ENCODE measurements around the gene MRPL54. TPM values are rescaled to one million over a fixed set of nuclear protein-coding genes. Genes with fewer than 3 reads are reported as not detected.

MRPL54 gene
- total and polyA plus RNA-seq, 2 experiments from 2014 or later, result 42.2 to 86.8 TPM

GRCh38 chr19:3781603-3782002 is 19.1 kb downstream of the MRPL54 start:
- Histone ChIP-seq H3K4me3 (no peak overlapping the region), H3K79me2 (no peaks in the 10 kb centered on the region), H3K4me2 (no peak overlapping the region), H4K20me1 (ENCODE audit: insufficient read depth, poor library complexity, severe bottlenecking) (no peaks in the 10 kb centered on the region), H3K9me3 (ENCODE audit: low read depth) (peaks cover 2% of the 10 kb centered on the region), H2AFZ (no peak overlapping the region), H3K27me3 (peaks cover 24% of the 10 kb centered on the region), H3K27ac (no peak overlapping the region), H3K36me3 (replicated peaks; ENCODE audit: insufficient read depth, low read depth) (no peaks in the 10 kb centered on the region), H3K9me2 (replicated peaks; ENCODE audit: insufficient read depth) (no peaks in the 10 kb centered on the region), H3K4me1 (ENCODE audit: insufficient read depth) (no peaks in the 10 kb centered on the region)
- DNase-seq (ENCODE audit: low spot score), result no peak
- WGBS (ENCODE audit: low lambda C conversion rate, missing lambda C conversion rate), result 98% methylated on average over 2 of the region's 2 CpGs
- TF ChIP-seq CTCF (IDR thresholded peaks at IDR 0.05; ENCODE audit: poor library complexity), result no peak
- no peak for TF ChIP-seq EZH2phosphoT487 (IDR thresholded peaks at IDR 0.05; ENCODE audit: low read depth, severe bottlenecking, unreplicated experiment)
- TF ChIP-seq EZH2 (IDR thresholded peaks at IDR 0.05; ENCODE audit: borderline replicate concordance), result no peak

- H3K4me3 ChIP-seq, result no peak overlapping the region
- H3K27me3 ChIP-seq, result peaks cover 30% of the 10 kb centered on the region
- H3K79me2 ChIP-seq, result no peaks in the 10 kb centered on the region
- TF ChIP-seq EZH2 (IDR thresholded peaks at IDR 0.05; ENCODE audit: borderline replicate concordance), result no peak
- TF ChIP-seq CTCF (IDR thresholded peaks at IDR 0.05; ENCODE audit: poor library complexity), result no peak
- TF ChIP-seq EZH2phosphoT487 (IDR thresholded peaks at IDR 0.05; ENCODE audit: low read depth, severe bottlenecking, unreplicated experiment), result no peak
- H2AFZ ChIP-seq, result no peak overlapping the region
- H4K20me1 ChIP-seq (ENCODE audit: insufficient read depth, poor library complexity, severe bottlenecking), result no peaks in the 10 kb centered on the region
- no peak overlapping the region for H3K27ac ChIP-seq
- peaks cover 2% of the 10 kb centered on the region for H3K9me3 ChIP-seq (ENCODE audit: low read depth)
- no peak for DNase-seq (ENCODE audit: low spot score)
- no peaks in the 10 kb centered on the region for H3K4me1 ChIP-seq (ENCODE audit: insufficient read depth)
- WGBS (ENCODE audit: low lambda C conversion rate, missing lambda C conversion rate), result 100% methylated on average over 1 of the region's 1 CpG
- no peaks in the 10 kb centered on the region for H3K9me2 ChIP-seq (replicated peaks; ENCODE audit: insufficient read depth)
- no peak overlapping the region for H3K4me2 ChIP-seq
- H3K36me3 ChIP-seq (replicated peaks; ENCODE audit: insufficient read depth, low read depth), result no peaks in the 10 kb centered on the region
Measured at GRCh38 chr19:3782330-3782729, 19.8 kb downstream of the MRPL54 start.

GRCh38 chr19:3782903-3783302 is 20.4 kb downstream of the MRPL54 start:
- H4K20me1 ChIP-seq (ENCODE audit: insufficient read depth, poor library complexity, severe bottlenecking), result no peaks in the 10 kb centered on the region
- peaks cover 30% of the 10 kb centered on the region for H3K27me3 ChIP-seq
- peaks cover 2% of the 10 kb centered on the region for H3K9me3 ChIP-seq (ENCODE audit: low read depth)
- no peaks in the 10 kb centered on the region for H3K79me2 ChIP-seq
- no peak overlapping the region for H3K27ac ChIP-seq
- no peak overlapping the region for H2AFZ ChIP-seq
- no peak for DNase-seq (ENCODE audit: low spot score)
- no peaks in the 10 kb centered on the region for H3K9me2 ChIP-seq (replicated peaks; ENCODE audit: insufficient read depth)
- 85% methylated on average over 11 of the region's 13 CpGs for WGBS (ENCODE audit: low lambda C conversion rate, missing lambda C conversion rate)
- no peaks in the 10 kb centered on the region for H3K36me3 ChIP-seq (replicated peaks; ENCODE audit: insufficient read depth, low read depth)
- no peaks in the 10 kb centered on the region for H3K4me1 ChIP-seq (ENCODE audit: insufficient read depth)
- no peak overlapping the region for H3K4me2 ChIP-seq
- TF ChIP-seq EZH2 (IDR thresholded peaks at IDR 0.05; ENCODE audit: borderline replicate concordance), result no peak
- no peak for TF ChIP-seq CTCF (IDR thresholded peaks at IDR 0.05; ENCODE audit: poor library complexity)
- no peak for TF ChIP-seq EZH2phosphoT487 (IDR thresholded peaks at IDR 0.05; ENCODE audit: low read depth, severe bottlenecking, unreplicated experiment)
- H3K4me3 ChIP-seq, result no peak overlapping the region

Data from hepatocyte (in vitro differentiated cells).